Measurements from ENCODE around the gene EVL. TPM values are rescaled to one million over a fixed set of nuclear protein-coding genes. Genes with fewer than 3 reads are reported as not detected.

The EVL gene
- total RNA-seq, 1 donor from 2014 or later = 11.7 TPM

GRCh38 chr14:100051543-100051942, 13.7 kb upstream of the EVL start:
- no peaks in the 10 kb centered on the region for H3K36me3 ChIP-seq
- no peak overlapping the region for H3K4me3 ChIP-seq
- no peaks in the 10 kb centered on the region for H3K27me3 ChIP-seq
- no peaks in the 10 kb centered on the region for H3K9me3 ChIP-seq
- no peak for DNase-seq (ENCODE audit: low spot score in 2 of 2)
- H3K4me1 ChIP-seq = no peaks in the 10 kb centered on the region
- H3K27ac ChIP-seq = no peak overlapping the region
- TF ChIP-seq CTCF (IDR thresholded peaks at IDR 0.05) = no peak
- intact Hi-C loops (cut with DNase I) = no loop called here

- TF ChIP-seq CTCF (IDR thresholded peaks at IDR 0.05) = no peak
- H3K4me3 ChIP-seq = no peak overlapping the region
- no peaks in the 10 kb centered on the region for H3K4me1 ChIP-seq
- DNase-seq (ENCODE audit: low spot score in 2 of 2) = no peak
- H3K27me3 ChIP-seq = no peaks in the 10 kb centered on the region
- intact Hi-C loops (cut with DNase I) = no loop called here
- no peaks in the 10 kb centered on the region for H3K36me3 ChIP-seq
- no peak overlapping the region for H3K27ac ChIP-seq
- H3K9me3 ChIP-seq = no peaks in the 10 kb centered on the region
Measured at GRCh38 chr14:100052819-100053218, 12.4 kb upstream of the EVL start.

GRCh38 chr14:100054316-100055075, 10.7 kb upstream of the EVL start:
- no peaks in the 10 kb centered on the region for H3K27me3 ChIP-seq
- intact Hi-C loops (cut with DNase I) = loop anchor here (5.0 kb wide), 1 partner anchor 53 kb away; no protein-coding TSS in a partner anchor
- no peaks in the 10 kb centered on the region for H3K9me3 ChIP-seq
- no peaks in the 10 kb centered on the region for H3K36me3 ChIP-seq
- TF ChIP-seq CTCF (IDR thresholded peaks at IDR 0.05) = no peak
- H3K27ac ChIP-seq = no peak overlapping the region
- no peak overlapping the region for H3K4me3 ChIP-seq
- DNase-seq (ENCODE audit: low spot score in 2 of 2) = no peak
- no peaks in the 10 kb centered on the region for H3K4me1 ChIP-seq

DNA sequence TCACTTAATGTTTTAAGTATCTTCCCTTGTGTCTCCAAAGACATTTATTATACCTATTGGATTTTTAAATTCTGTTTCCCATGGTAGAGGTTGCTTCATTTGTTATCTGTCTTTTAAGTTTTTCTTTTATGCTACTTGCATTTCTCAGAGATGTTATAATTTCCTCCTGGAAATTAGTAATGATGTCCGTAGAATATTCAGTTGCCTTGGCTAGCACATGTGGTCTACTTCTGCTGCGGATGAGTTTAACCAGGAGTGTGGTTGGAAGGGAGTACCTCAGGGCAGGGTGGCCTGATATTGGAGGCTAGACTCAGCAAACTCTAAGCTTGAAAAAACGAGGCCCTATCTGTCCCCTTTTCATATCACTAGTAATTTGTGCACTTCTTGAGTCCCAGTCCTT, 8.8 kb upstream of the EVL start:
- DNase-seq (ENCODE audit: low spot score in 2 of 2) = no peak
- Histone ChIP-seq H3K4me3 (no peak overlapping the region), H3K27me3 (no peaks in the 10 kb centered on the region), H3K9me3 (no peaks in the 10 kb centered on the region), H3K27ac (no peak overlapping the region), H3K36me3 (no peaks in the 10 kb centered on the region), H3K4me1 (no peaks in the 10 kb centered on the region)
- intact Hi-C loops (cut with DNase I) = loop anchor here (5.0 kb wide), 1 partner anchor 51 kb away; no protein-coding TSS in a partner anchor
- TF ChIP-seq CTCF (IDR thresholded peaks at IDR 0.05) = no peak

DNA sequence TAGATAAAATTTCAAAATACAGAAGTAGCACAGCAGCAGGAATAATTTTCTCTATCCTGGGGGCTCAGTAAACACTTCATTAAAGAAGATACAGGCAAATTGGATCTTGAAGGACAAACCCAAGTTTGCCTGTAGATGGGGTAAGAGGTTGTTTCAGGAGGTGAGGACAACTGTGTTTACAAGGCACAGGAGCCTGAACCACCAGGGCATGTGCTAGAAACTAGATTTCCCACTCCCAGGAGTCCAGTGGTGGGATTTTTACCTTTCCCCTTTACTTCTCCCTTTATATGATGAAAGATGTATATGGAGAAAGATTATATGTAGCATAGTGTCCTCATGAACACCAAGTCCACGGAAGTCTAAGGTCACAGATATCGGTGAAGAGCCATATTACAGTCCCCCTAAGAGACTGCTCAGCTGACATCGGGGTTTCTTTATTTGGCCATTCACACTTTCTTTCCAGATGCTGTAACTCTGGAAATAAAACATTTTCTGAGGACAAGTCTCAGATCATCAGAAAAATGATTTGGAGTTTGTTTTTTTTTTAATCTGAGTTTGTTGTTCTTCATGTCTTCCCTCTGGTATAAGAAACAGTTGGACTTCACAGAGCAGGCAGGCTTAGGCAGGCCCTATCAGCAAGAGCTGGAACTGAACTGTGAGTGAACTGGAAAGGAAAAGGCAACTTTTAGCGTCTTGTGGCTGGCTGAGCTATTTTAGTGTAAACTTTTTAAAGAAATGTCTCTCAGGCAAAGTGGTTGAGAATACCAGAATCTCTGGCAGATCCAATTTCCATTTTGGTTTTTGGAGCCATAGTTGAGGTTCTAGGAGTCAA, 8.0 kb upstream of the EVL start:
- DNase-seq (ENCODE audit: low spot score in 2 of 2) = no peak
- H3K36me3 ChIP-seq = no peaks in the 10 kb centered on the region
- no peak overlapping the region for H3K4me3 ChIP-seq
- TF ChIP-seq CTCF (IDR thresholded peaks at IDR 0.05) = peak; percentile 25 to 45 (median 30)
- H3K27me3 ChIP-seq = no peaks in the 10 kb centered on the region
- no peaks in the 10 kb centered on the region for H3K4me1 ChIP-seq
- H3K27ac ChIP-seq = peak overlapping the region; percentile 31 to 49
- intact Hi-C loops (cut with DNase I) = loop anchor here (5.0 kb wide), 1 partner anchor 50 kb away; no protein-coding TSS in a partner anchor
- H3K9me3 ChIP-seq = no peaks in the 10 kb centered on the region
